ENCODE data around the gene TLE7.

Gene TLE7

GRCh38 chr16:71442051-71442440 lies at the start of gene TLE7:
TSS of gene TLE7 (minus strand) at chr16:71442054. CDS start at chr16:71433324, 8,730 bp downstream.
- no peak for DNase-seq (ENCODE audit: low read depth in 2 of 2)

GRCh38 chr16:71491054-71491453 lies 49.2 kb upstream of the TLE7 start:
- DNase-seq (ENCODE audit: low read depth in 2 of 2), result no peak

DNA sequence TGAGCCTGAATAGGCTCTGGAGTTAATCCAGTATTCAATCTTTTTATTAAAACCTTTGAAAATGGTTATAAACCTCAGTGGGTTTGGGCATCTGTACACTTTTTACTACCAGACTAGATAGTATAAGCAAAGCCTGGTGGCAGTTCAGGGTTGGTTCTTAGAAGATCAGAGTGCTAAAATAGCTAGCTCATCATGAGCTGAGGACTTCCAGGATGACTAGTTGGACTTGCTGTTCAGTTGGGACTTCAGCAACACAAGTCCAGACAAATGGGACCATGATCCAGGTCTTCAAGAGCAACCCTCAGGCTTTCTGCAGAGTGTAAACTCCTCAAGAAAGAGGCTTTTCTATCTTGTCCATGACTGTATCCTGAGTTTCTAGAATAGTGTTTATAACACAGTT lies 48.5 kb upstream of the TLE7 start:
- no peak for DNase-seq (ENCODE audit: low read depth in 2 of 2)

- no peak for DNase-seq (ENCODE audit: low read depth in 2 of 2)
These were observed 47.3 kb upstream of the TLE7 start, which contains the start of gene ZNF19 for GRCh38 chr16:71489122-71489521. TSS of gene ZNF19 (minus strand) at chr16:71489324. CDS start at chr16:71482114, 7,210 bp downstream.

- DNase-seq (ENCODE audit: low read depth in 2 of 2), result peak; percentile 80 to 82
These were observed 42.4 kb upstream of the TLE7 start for GRCh38 chr16:71484006-71484893.

GRCh38 chr16:71482569-71482968 lies 40.7 kb upstream of the TLE7 start:
- no peak for DNase-seq (ENCODE audit: low read depth in 2 of 2)

GRCh38 chr16:71480956-71481355 lies 39.1 kb upstream of the TLE7 start:
- no peak for DNase-seq (ENCODE audit: low read depth in 2 of 2)

GRCh38 chr16:71479420-71479819 lies 37.6 kb upstream of the TLE7 start:
- no peak for DNase-seq (ENCODE audit: low read depth in 2 of 2)

DNA sequence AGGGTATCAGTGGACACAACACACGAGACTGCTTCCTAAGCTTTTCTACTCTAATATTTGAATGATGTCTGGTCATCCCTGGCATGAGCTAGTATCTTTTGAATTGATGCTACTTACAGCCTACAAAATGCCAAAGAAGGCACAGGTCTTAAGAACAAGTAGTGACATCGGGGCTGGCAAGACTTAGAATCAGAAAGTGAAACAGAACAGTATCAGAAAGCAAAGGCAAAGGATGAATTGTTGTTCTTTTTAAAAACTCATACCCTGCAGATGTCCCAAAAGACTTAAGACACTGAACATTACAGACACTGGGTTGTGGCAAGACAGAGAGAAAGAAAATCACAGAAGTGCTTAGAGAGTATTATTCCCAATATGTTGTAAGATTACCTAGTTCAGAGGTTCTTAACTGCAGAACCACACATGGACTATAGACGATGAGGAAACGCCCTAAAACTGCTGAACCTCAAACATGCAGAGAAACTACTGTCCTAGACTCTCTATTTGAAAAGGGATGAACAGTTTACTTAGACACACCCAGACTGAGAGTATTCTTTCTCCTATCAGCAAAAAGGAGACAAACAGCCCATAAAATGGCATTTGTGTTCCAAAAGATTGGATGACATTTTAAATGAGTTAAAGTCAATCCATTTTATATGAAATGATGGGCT lies 34.7 kb upstream of the TLE7 start:
- no peak for DNase-seq (ENCODE audit: low read depth in 2 of 2)

DNA sequence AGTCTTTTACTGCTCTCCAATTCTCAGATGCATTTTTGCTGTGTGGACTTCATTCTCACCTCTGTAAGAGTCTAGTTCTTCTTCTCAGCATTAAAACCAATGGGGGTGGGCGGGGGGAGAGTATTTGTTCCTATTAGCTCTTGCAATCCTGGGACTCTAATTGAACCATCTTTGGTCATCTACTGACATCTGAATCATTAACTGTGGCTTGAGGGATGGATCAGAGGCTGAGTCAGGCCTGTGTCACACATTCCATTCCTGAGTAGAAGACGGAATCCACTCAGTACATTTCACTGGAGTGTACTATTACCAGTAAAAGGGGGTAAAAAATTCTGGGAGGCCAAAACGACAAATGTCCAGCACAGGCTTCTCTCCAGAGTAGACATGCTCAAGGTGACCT lies 33.0 kb upstream of the TLE7 start:
- DNase-seq (ENCODE audit: low read depth in 2 of 2), result peak; percentile 73 to 76

- DNase-seq (ENCODE audit: low read depth in 2 of 2), result no peak
These were observed 32.0 kb upstream of the TLE7 start for GRCh38 chr16:71473891-71474290.

GRCh38 chr16:71472931-71473330 lies 31.1 kb upstream of the TLE7 start:
- DNase-seq (ENCODE audit: low read depth in 2 of 2), result no peak

GRCh38 chr16:71472051-71472450 lies 30.2 kb upstream of the TLE7 start:
- no peak for DNase-seq (ENCODE audit: low read depth in 2 of 2)

- no peak for DNase-seq (ENCODE audit: low read depth in 2 of 2)
These were observed 26.0 kb upstream of the TLE7 start for GRCh38 chr16:71467810-71468209.

DNA sequence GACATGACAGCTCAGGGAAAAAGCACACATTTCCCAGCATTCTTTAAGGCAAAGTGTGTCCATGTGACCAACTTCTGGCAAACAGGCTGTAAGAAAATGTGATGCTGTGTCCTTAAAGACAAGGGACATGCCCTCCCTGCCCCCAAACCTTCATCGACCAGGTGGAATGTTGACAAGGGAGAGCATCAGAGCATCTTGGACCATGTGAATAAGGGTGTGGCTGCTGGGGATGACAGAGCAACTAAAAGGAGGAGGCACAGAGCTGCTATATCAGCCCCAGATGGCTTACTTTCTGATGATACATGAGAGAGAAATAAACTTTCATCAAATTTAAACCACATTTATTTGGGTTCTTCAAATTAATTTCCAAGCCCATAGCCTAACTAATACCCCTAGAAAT lies 22.4 kb upstream of the TLE7 start:
- no peak for DNase-seq (ENCODE audit: low read depth in 2 of 2)

DNA sequence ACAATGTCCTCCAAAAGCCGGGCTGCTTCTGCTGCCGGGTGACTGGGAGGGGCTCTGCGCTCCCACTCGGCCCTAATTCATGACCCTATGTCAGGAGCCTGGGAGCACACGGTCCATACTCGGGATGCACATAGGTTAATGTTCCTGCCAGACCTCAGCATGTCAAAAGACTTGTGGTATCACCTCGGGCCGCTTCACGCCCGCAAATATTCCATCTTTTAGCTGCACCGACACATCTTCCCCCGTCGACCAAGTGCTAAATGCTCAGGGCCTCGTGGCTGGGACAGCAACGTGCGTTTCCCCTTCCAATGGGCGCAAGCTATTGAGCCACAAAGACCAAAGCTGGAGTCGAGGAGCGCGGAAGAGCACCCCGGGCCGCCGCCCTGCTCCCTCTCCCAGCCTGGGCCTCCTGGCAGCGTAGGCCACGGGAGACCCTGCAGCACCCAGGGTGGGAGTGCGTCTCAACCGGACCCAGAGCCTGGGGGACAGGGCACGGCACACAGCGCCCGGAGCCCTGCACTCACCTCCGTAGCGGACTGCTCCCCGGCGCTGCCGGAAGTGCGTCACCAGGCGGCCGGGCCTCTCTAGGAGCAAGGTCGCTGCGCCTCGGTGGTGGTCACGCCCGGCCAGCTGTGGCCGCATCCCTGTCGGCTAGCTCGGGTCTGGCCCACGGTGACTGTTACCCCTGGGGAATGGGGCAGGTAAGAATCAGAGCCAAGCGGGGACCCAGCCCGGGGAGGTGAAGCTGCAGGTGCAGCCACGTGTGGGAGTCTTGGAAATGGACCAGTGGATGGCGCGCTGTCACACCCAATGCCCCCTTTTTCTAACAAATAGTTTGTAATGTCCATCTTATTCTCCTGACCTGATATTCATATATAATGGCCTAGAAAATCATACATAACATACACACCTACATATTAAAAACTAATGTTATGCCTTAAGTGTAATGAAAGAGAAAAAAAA lies 20.1 kb upstream of the TLE7 start, which contains the start of gene ZNF23:
ZNF23 (minus strand) TSS at position 562 of the 963 bp plus-strand sequence. CDS start 5,451 bp downstream, outside the sequence.
- peak; percentile 33 to 45 for DNase-seq (ENCODE audit: low read depth in 2 of 2)

DNA sequence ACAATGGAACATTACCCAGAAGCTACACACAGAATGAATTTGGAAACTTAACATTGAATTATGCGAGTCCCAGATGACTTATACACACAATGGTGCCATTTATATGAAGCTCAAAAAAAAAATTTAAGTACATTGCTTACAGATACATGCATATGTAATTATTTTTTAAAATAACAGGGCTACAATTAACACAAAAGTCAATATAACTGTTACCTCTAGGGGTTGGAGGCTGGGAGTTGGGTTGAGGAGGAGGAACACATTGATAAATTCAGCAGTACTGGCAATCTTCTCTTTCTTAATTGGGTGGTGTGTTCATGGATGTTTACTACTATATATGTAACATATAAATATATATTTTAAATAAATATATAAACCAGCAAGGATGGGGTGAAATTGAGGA lies 19.1 kb upstream of the TLE7 start:
- DNase-seq (ENCODE audit: low read depth in 2 of 2), result no peak

GRCh38 chr16:71460236-71460635 lies 18.4 kb upstream of the TLE7 start:
- DNase-seq (ENCODE audit: low read depth in 2 of 2), result peak; percentile 90

GRCh38 chr16:71459510-71459909 lies 17.7 kb upstream of the TLE7 start:
- no peak for DNase-seq (ENCODE audit: low read depth in 2 of 2)

GRCh38 chr16:71456801-71457200 lies 14.9 kb upstream of the TLE7 start:
- DNase-seq (ENCODE audit: low read depth in 2 of 2), result no peak

DNA sequence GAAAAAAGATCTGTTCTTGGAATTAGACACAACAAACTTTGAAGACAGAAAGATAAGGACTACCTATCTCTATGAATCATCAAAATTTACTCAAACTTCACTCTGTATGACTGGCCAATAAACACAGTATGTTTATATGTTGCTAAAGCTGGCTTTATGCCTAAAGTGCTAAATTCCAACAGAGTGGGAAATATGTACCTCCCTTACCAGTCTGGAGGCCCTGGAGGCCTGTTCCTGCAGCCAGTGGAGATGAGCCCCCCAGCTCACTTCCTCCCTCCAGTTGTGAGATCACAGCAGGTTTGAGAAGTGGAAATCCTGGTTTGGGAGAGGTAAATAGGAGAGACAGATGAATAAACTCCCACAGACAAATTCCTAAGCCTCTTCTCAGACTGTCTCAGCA lies 11.2 kb upstream of the TLE7 start:
- DNase-seq (ENCODE audit: low read depth in 2 of 2), result no peak

DNA sequence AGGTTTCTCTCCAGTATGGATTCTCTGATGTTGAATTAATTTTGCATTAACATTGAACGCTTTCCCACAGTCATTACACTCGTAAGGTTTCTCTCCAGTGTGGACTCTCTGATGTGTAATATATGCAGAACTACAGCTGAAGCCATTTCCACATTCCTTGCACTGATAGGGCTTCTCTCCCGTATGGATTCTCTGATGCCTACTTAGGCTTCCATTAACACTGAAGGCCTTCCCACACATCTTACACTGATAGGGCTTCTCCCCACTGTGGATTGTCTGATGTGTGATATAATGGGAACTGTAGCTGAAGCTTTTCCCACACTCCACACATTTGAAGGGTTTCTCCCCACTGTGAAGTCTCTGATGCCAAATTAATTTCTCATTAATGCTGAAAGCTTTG lies 7.2 kb upstream of the TLE7 start:
- no peak for DNase-seq (ENCODE audit: low read depth in 2 of 2)

Data from fibroblast of skin of left quadriceps (primary cell).